Peyer's patch (tissue), 4 donors: ENCODE results near the gene ADGRL3.

Source experiments
- POLR2A ChIP-seq, 2 donors: fragments of 450-650 bp; IDR thresholded peaks; one replicate each; pipeline ENCODE4 v1.5.1; 2017; ENCODE audit warnings: antibody characterized with exemption in 2 of 2, mild to moderate bottlenecking in 2 of 2, moderate library complexity in 2 of 2
- TF ChIP-seq, protein P1 (sequence below), 6 experiments: fragments of 450-650 bp in 4 of 6; fragments of 200-600 bp in 2 of 6; sonication (generic) in 1 of 6; IDR thresholded peaks; one replicate each; pipeline ENCODE4 v1.5.1; 2017 to 2019; ENCODE audit warnings: antibody characterized with exemption in 6 of 6, mild to moderate bottlenecking in 3 of 6, moderate library complexity in 1 of 6

DNA sequence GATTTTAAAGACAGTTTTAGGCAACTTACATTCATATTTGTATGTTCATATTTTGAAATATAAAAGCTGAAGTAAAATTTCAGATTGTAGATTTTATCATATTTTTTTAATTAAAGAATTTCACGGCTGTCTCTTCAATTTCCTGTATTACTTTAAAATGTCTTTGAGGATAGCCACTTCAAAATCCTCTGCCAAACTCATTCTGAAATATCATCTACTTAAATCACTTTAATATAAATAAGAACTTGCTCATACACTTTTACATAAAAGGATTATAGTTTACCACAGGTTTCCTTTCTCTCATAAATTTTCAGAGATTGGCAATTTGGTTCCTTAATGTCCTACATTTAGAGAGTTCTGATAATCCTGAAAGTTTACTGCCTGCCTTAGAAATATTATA lies 478.2 kb downstream of the ADGRL3 start:
- TF ChIP-seq, protein P1, sequence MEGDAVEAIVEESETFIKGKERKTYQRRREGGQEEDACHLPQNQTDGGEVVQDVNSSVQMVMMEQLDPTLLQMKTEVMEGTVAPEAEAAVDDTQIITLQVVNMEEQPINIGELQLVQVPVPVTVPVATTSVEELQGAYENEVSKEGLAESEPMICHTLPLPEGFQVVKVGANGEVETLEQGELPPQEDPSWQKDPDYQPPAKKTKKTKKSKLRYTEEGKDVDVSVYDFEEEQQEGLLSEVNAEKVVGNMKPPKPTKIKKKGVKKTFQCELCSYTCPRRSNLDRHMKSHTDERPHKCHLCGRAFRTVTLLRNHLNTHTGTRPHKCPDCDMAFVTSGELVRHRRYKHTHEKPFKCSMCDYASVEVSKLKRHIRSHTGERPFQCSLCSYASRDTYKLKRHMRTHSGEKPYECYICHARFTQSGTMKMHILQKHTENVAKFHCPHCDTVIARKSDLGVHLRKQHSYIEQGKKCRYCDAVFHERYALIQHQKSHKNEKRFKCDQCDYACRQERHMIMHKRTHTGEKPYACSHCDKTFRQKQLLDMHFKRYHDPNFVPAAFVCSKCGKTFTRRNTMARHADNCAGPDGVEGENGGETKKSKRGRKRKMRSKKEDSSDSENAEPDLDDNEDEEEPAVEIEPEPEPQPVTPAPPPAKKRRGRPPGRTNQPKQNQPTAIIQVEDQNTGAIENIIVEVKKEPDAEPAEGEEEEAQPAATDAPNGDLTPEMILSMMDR (IDR thresholded peaks at IDR 0.05): no peak
- no peak for TF ChIP-seq POLR2A (IDR thresholded peaks at IDR 0.05)
